ENCODE results near the gene CASKIN2.

The CASKIN2 gene

DNA sequence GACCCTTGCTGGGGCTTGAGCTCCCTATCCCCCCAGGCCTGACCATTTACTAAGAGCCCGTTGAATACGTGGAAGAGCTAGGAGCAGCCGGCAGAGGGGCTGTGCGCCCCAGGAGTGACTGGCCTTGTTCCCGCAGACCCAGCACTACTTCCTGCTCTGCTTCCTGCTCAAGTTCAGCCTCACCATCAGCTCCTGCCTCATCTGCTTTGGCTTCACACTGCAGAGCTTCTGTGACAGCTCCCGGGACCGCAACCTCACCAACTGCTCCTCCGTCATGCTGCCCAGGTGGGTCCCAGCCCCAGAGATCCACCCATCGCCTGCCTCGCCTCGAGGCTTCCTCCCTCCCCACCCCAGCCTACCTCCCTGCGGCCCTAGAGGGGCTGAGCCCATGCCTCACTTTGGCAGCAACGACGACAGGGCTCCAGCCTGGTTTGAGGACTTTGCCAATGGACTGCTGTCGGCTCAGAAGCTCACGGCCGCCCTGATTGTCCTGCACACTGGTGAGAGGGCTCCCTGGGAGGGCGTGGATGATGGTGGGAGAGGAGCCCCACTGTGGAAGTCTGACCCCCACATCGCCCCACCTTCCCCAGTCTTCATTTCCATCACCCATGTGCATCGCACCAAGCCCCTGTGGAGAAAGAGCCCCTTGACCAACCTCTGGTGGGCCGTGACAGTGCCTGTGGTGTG is 17.2 kb downstream of the CASKIN2 start:
- no peak overlapping the region for H2BK12ac ChIP-seq (ENCODE audit: low read length)
- no peak overlapping the region for H3K14ac ChIP-seq (ENCODE audit: low read length)
- peaks cover 2% of the 10 kb centered on the region for H3K9me3 ChIP-seq (ENCODE audit: insufficient read depth, low read depth, low read length)
- H3K27ac ChIP-seq (ENCODE audit: low read depth, low read length), result no peak overlapping the region
- no peak overlapping the region for H2BK120ac ChIP-seq (ENCODE audit: insufficient read depth, low read length, poor library complexity)
- H3K23ac ChIP-seq (ENCODE audit: low read length), result no peak overlapping the region
- H3K18ac ChIP-seq (ENCODE audit: low read length), result no peak overlapping the region
- no peak overlapping the region for H4K12ac ChIP-seq (ENCODE audit: low read depth, low read length)
- H3K79me2 ChIP-seq (ENCODE audit: control insufficient read depth, insufficient read depth, low read length, poor library complexity), result no peaks in the 10 kb centered on the region
- H3K4me3 ChIP-seq (ENCODE audit: low read depth, low read length), result no peak overlapping the region
- WGBS (ENCODE audit: extremely low coverage, insufficient coverage, insufficient read length), result no CpG with 5 or more reads among the region's 21 CpGs
- no peak overlapping the region for H2AFZ ChIP-seq (ENCODE audit: insufficient read depth, low read length, poor library complexity)
- no peaks in the 10 kb centered on the region for H3K27me3 ChIP-seq (ENCODE audit: insufficient read depth, low read length)
- H2BK5ac ChIP-seq (ENCODE audit: low read depth, low read length, poor library complexity), result no peak overlapping the region
- peaks cover 88 to 89% of the 10 kb centered on the region in 2 experiments for H3K36me3 ChIP-seq (ENCODE audit: control insufficient read depth in 1 of 2, insufficient read depth in 2 of 2, low read length in 2 of 2)
- no peak overlapping the region for H3K4me2 ChIP-seq (ENCODE audit: low read length)
- H3K4ac ChIP-seq (ENCODE audit: low read depth, low read length), result no peak overlapping the region
- no peak overlapping the region for H3K9ac ChIP-seq (ENCODE audit: low read length)
- no peak overlapping the region for H2AK5ac ChIP-seq (ENCODE audit: low read length)
- H3K4me1 ChIP-seq (ENCODE audit: control insufficient read depth in 1 of 2, insufficient read depth in 2 of 2, low read length in 2 of 2), result no peaks in the 10 kb centered on the region
- no peaks in the 10 kb centered on the region for H3K79me1 ChIP-seq (ENCODE audit: low read length)
- no peak for DNase-seq
- H4K8ac ChIP-seq (ENCODE audit: low read depth, low read length), result no peak overlapping the region
- H4K91ac ChIP-seq (ENCODE audit: low read depth, low read length), result no peak overlapping the region

GRCh38 chr17:75496005-75496404 is 19.3 kb downstream of the CASKIN2 start:
- no peak overlapping the region for H3K27ac ChIP-seq (ENCODE audit: low read depth, low read length)
- no peak overlapping the region for H3K4ac ChIP-seq (ENCODE audit: low read depth, low read length)
- H3K27me3 ChIP-seq (ENCODE audit: insufficient read depth, low read length), result no peaks in the 10 kb centered on the region
- peaks cover 94 to 95% of the 10 kb centered on the region in 2 experiments for H3K36me3 ChIP-seq (ENCODE audit: control insufficient read depth in 1 of 2, insufficient read depth in 2 of 2, low read length in 2 of 2)
- no peak overlapping the region for H3K4me3 ChIP-seq (ENCODE audit: low read depth, low read length)
- H2BK120ac ChIP-seq (ENCODE audit: insufficient read depth, low read length, poor library complexity), result no peak overlapping the region
- no peak overlapping the region for H3K18ac ChIP-seq (ENCODE audit: low read length)
- H4K8ac ChIP-seq (ENCODE audit: low read depth, low read length), result no peak overlapping the region
- H3K4me1 ChIP-seq (ENCODE audit: control insufficient read depth in 1 of 2, insufficient read depth in 2 of 2, low read length in 2 of 2), result no peaks in the 10 kb centered on the region
- no peak overlapping the region for H3K9ac ChIP-seq (ENCODE audit: low read length)
- no peaks in the 10 kb centered on the region for H3K79me1 ChIP-seq (ENCODE audit: low read length)
- no CpG with 5 or more reads among the region's 11 CpGs for WGBS (ENCODE audit: extremely low coverage, insufficient coverage, insufficient read length)
- peaks cover 2% of the 10 kb centered on the region for H3K9me3 ChIP-seq (ENCODE audit: insufficient read depth, low read depth, low read length)
- H4K91ac ChIP-seq (ENCODE audit: low read depth, low read length), result no peak overlapping the region
- no peak overlapping the region for H2AK5ac ChIP-seq (ENCODE audit: low read length)
- H3K14ac ChIP-seq (ENCODE audit: low read length), result no peak overlapping the region
- H2BK12ac ChIP-seq (ENCODE audit: low read length), result no peak overlapping the region
- DNase-seq, result no peak
- H2BK5ac ChIP-seq (ENCODE audit: low read depth, low read length, poor library complexity), result no peak overlapping the region
- H4K12ac ChIP-seq (ENCODE audit: low read depth, low read length), result no peak overlapping the region
- H2AFZ ChIP-seq (ENCODE audit: insufficient read depth, low read length, poor library complexity), result no peak overlapping the region
- no peak overlapping the region for H3K4me2 ChIP-seq (ENCODE audit: low read length)
- H3K79me2 ChIP-seq (ENCODE audit: control insufficient read depth, insufficient read depth, low read length, poor library complexity), result no peaks in the 10 kb centered on the region
- no peak overlapping the region for H3K23ac ChIP-seq (ENCODE audit: low read length)

- Histone ChIP-seq H3K79me1 (ENCODE audit: low read length) (no peaks in the 10 kb centered on the region), H4K8ac (ENCODE audit: low read depth, low read length) (no peak overlapping the region), H3K79me2 (ENCODE audit: control insufficient read depth, insufficient read depth, low read length, poor library complexity) (no peaks in the 10 kb centered on the region), H3K14ac (ENCODE audit: low read length) (no peak overlapping the region), H3K27ac (ENCODE audit: low read depth, low read length) (no peak overlapping the region), H3K9ac (ENCODE audit: low read length) (no peak overlapping the region), H4K91ac (ENCODE audit: low read depth, low read length) (no peak overlapping the region), H2BK12ac (ENCODE audit: low read length) (no peak overlapping the region), H3K4me1 (ENCODE audit: control insufficient read depth in 1 of 2, insufficient read depth in 2 of 2, low read length in 2 of 2) (no peaks in the 10 kb centered on the region), H2BK5ac (ENCODE audit: low read depth, low read length, poor library complexity) (no peak overlapping the region), H2AFZ (ENCODE audit: insufficient read depth, low read length, poor library complexity) (no peak overlapping the region), H3K23ac (ENCODE audit: low read length) (no peak overlapping the region), H3K36me3 (ENCODE audit: control insufficient read depth in 1 of 2, insufficient read depth in 2 of 2, low read length in 2 of 2) (peaks cover 80 to 87% of the 10 kb centered on the region in 2 experiments), H3K4me3 (ENCODE audit: low read depth, low read length) (no peak overlapping the region), H3K18ac (ENCODE audit: low read length) (no peak overlapping the region), H3K9me3 (ENCODE audit: insufficient read depth, low read depth, low read length) (peaks cover 2% of the 10 kb centered on the region), H3K27me3 (ENCODE audit: insufficient read depth, low read length) (no peaks in the 10 kb centered on the region), H4K12ac (ENCODE audit: low read depth, low read length) (no peak overlapping the region), H3K4ac (ENCODE audit: low read depth, low read length) (no peak overlapping the region), H3K4me2 (ENCODE audit: low read length) (no peak overlapping the region), H2AK5ac (ENCODE audit: low read length) (no peak overlapping the region), H2BK120ac (ENCODE audit: insufficient read depth, low read length, poor library complexity) (no peak overlapping the region)
- no CpG with 5 or more reads among the region's 14 CpGs for WGBS (ENCODE audit: extremely low coverage, insufficient coverage, insufficient read length)
- DNase-seq, result no peak
These were observed 20.9 kb downstream of the CASKIN2 start for GRCh38 chr17:75494326-75494877.

DNA sequence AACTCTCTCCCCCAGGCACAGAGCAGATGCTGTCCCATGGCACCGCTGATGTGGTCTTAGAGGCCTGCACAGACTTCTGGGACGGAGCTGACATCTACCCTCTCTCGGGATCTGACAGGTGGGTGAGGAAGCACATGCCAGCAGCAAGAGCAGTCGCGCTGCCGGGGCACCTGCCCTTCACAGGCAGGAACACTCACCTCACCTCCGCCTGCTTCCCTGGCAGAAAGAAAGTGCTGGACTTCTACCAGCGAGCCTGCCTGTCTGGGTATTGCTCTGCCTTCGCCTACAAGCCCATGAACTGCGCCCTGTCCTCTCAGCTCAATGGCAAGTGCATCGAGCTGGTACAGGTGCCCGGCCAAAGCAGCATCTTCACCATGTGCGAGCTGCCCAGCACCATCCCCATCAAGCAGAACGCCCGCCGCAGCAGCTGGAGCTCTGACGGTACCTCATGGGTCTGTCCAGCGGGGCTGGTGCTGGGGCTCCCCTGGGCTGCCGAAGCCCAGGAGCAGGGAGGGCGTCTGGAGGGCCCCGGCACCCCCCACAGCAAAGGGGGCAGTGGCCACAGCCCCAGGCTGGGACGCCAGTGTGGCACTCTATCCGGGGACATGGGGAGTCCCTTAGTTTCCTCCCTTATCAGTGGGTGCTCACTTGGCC is 21.7 kb downstream of the CASKIN2 start:
- Histone ChIP-seq H3K14ac (ENCODE audit: low read length) (no peak overlapping the region), H3K4ac (ENCODE audit: low read depth, low read length) (no peak overlapping the region), H3K4me2 (ENCODE audit: low read length) (no peak overlapping the region), H2AFZ (ENCODE audit: insufficient read depth, low read length, poor library complexity) (no peak overlapping the region), H2BK12ac (ENCODE audit: low read length) (no peak overlapping the region), H2BK120ac (ENCODE audit: insufficient read depth, low read length, poor library complexity) (no peak overlapping the region), H3K23ac (ENCODE audit: low read length) (no peak overlapping the region), H3K9me3 (ENCODE audit: insufficient read depth, low read depth, low read length) (no peaks in the 10 kb centered on the region), H3K79me2 (ENCODE audit: control insufficient read depth, insufficient read depth, low read length, poor library complexity) (no peaks in the 10 kb centered on the region), H4K12ac (ENCODE audit: low read depth, low read length) (no peak overlapping the region), H3K9ac (ENCODE audit: low read length) (no peak overlapping the region), H3K27me3 (ENCODE audit: insufficient read depth, low read length) (no peaks in the 10 kb centered on the region), H3K36me3 (ENCODE audit: control insufficient read depth in 1 of 2, insufficient read depth in 2 of 2, low read length in 2 of 2) (peaks cover 72 to 86% of the 10 kb centered on the region in 2 experiments), H3K18ac (ENCODE audit: low read length) (no peak overlapping the region), H3K4me1 (ENCODE audit: control insufficient read depth in 1 of 2, insufficient read depth in 2 of 2, low read length in 2 of 2) (no peaks in the 10 kb centered on the region), H4K8ac (ENCODE audit: low read depth, low read length) (no peak overlapping the region), H2AK5ac (ENCODE audit: low read length) (no peak overlapping the region), H2BK5ac (ENCODE audit: low read depth, low read length, poor library complexity) (no peak overlapping the region), H3K79me1 (ENCODE audit: low read length) (no peaks in the 10 kb centered on the region), H3K27ac (ENCODE audit: low read depth, low read length) (no peak overlapping the region), H4K91ac (ENCODE audit: low read depth, low read length) (no peak overlapping the region), H3K4me3 (ENCODE audit: low read depth, low read length) (no peak overlapping the region)
- WGBS (ENCODE audit: extremely low coverage, insufficient coverage, insufficient read length), result no CpG with 5 or more reads among the region's 23 CpGs
- no peak for DNase-seq
